Esophagus muscularis mucosa (tissue), 4 donors: ENCODE data around the gene AFF3. TPM values are rescaled to one million over a fixed set of nuclear protein-coding genes. Genes with fewer than 3 reads are reported as not detected.

ENCODE experiments used
- DNase-seq: peaks from one replicate; pipeline ENCODE4 v3.0.0-alpha.2; 2017; ENCODE audit errors: extremely low spot score
- H3K27ac ChIP-seq, 4 donors: fragments of 200-600 bp; sonication (generic); replicated peaks in 1 of 4; 1 replicate in 3 of 4; 2 replicates in 1 of 4; pipeline ENCODE4 v1.5.1; 2016 to 2019; ENCODE audit warnings: mild to moderate bottlenecking in 1 of 4
- H3K27me3 ChIP-seq, 4 donors: fragments of 200-600 bp; sonication (generic); one replicate each; pipeline versions ENCODE4 v1.5.1 to v1.6.0; 2016 to 2019
- H3K36me3 ChIP-seq, 4 donors: fragments of 200-600 bp; sonication (generic); one replicate each; pipeline ENCODE4 v1.5.1; 2016 to 2019
- H3K4me1 ChIP-seq, 4 donors: fragments of 200-600 bp; sonication (generic); one replicate each; pipeline ENCODE4 v1.5.1; 2016 to 2019
- H3K4me3 ChIP-seq, 4 donors: fragments of 200-600 bp; sonication (generic); 1 replicate in 2 of 4; 2 replicates in 2 of 4; pipeline ENCODE4 v1.5.1; 2016 to 2019; ENCODE audit warnings: mild to moderate bottlenecking in 4 of 4, moderate library complexity in 1 of 4
- H3K9me3 ChIP-seq, 4 donors: fragments of 200-600 bp; sonication (generic); 1 replicate in 3 of 4; 2 replicates in 1 of 4; pipeline ENCODE4 v1.5.1; 2016 to 2019
- CTCF ChIP-seq, 3 experiments: fragments of 200-600 bp in 2 of 3; fragments of 450-650 bp in 1 of 3; sonication (generic) in 2 of 3; IDR thresholded peaks; one replicate each; pipeline ENCODE4 v1.5.1; 2017 to 2019; ENCODE audit warnings: antibody characterized with exemption in 3 of 3, mild to moderate bottlenecking in 2 of 3, moderate library complexity in 1 of 3
- EP300 ChIP-seq: sonication (generic); formaldehyde crosslinking; IDR thresholded peaks from one replicate; pipeline ENCODE4 v1.6.1; 2017; ENCODE audit warnings: antibody characterized with exemption
- POLR2A ChIP-seq: fragments of 450-650 bp; IDR thresholded peaks from one replicate; pipeline ENCODE4 v1.6.1; 2017; ENCODE audit warnings: antibody characterized with exemption, moderate library complexity, mild to moderate bottlenecking, low read depth
- POLR2AphosphoS5 ChIP-seq, 2 donors: sonication (generic); formaldehyde crosslinking; IDR thresholded peaks; one replicate each; pipeline ENCODE4 v1.6.1; 2017; ENCODE audit warnings: antibody characterized with exemption in 2 of 2
- WGBS: methylation state at CpG from one replicate; pipeline ENCODE4 v1.1.5; 2018; 5-methylcytosine and 5-hydroxymethylcytosine counted together
- intact Hi-C: fragments of 100-400 bp; cut with DNase I; formaldehyde crosslinking; loops from one replicate; pipeline ENCODE4 v1.15.1; 2023
- total RNA-seq, 4 donors: library from RNA; depleted of rRNA; stranded (reverse); fragments of >200 nt; gene quantifications; one replicate each; pipeline versions ENCODE4 v1.1.0 to v1.2.1, GENCODE V29; 2016

AFF3 gene
- total RNA-seq, 4 donors from 2014 or later = 36.4 to 99.5 (median 56.9) TPM

- Histone ChIP-seq H3K27me3 (no peaks in the 10 kb centered on the region), H3K27ac (no peak overlapping the region), H3K4me3 (no peak overlapping the region), H3K4me1 (no peaks in the 10 kb centered on the region), H3K36me3 (peaks cover 0 to 5% (median 0%) of the 10 kb centered on the region in 4 donors), H3K9me3 (no peaks in the 10 kb centered on the region)
- intact Hi-C loops = no loop called here
- TF ChIP-seq EP300 (no peak), CTCF (IDR thresholded peaks at IDR 0.05) (no peak), POLR2A (no peak), POLR2AphosphoS5 (IDR thresholded peaks at IDR 0.05) (no peak)
- 75% methylated on average over 6 of the region's 6 CpGs for WGBS
- no peak for DNase-seq
Measured at GRCh38 chr2:99836690-99837605, 305.4 kb downstream of the AFF3 start.

- DNase-seq = no peak
- H3K9me3 ChIP-seq = no peaks in the 10 kb centered on the region
- TF ChIP-seq POLR2AphosphoS5 (IDR thresholded peaks at IDR 0.05) (no peak), EP300 (no peak), POLR2A (no peak), CTCF (IDR thresholded peaks at IDR 0.05) (no peak)
- intact Hi-C loops = no loop called here
- H3K27ac ChIP-seq = no peak overlapping the region
- H3K36me3 ChIP-seq = peaks cover 0 to 5% (median 0%) of the 10 kb centered on the region in 4 donors
- H3K4me3 ChIP-seq = no peak overlapping the region
- 75% methylated on average over 6 of the region's 6 CpGs for WGBS
- H3K4me1 ChIP-seq = no peaks in the 10 kb centered on the region
- H3K27me3 ChIP-seq = no peaks in the 10 kb centered on the region
Measured at GRCh38 chr2:99834426-99834825, 308.0 kb downstream of the AFF3 start.

GRCh38 chr2:99833586-99834201 is 308.7 kb downstream of the AFF3 start:
- no peak overlapping the region for H3K27ac ChIP-seq
- no peak overlapping the region for H3K4me3 ChIP-seq
- no peaks in the 10 kb centered on the region for H3K9me3 ChIP-seq
- no peak for TF ChIP-seq EP300
- no peak for TF ChIP-seq CTCF (IDR thresholded peaks at IDR 0.05)
- TF ChIP-seq POLR2AphosphoS5 (IDR thresholded peaks at IDR 0.05) = no peak
- no peak for TF ChIP-seq POLR2A
- peaks cover 0 to 5% (median 0%) of the 10 kb centered on the region in 4 donors for H3K36me3 ChIP-seq
- WGBS = 81% methylated on average over 8 of the region's 8 CpGs
- no peak for DNase-seq
- no peaks in the 10 kb centered on the region for H3K4me1 ChIP-seq
- H3K27me3 ChIP-seq = no peaks in the 10 kb centered on the region
- intact Hi-C loops = no loop called here

GRCh38 chr2:99832926-99833325 is 309.5 kb downstream of the AFF3 start:
- intact Hi-C loops = no loop called here
- 93% methylated on average over 1 of the region's 1 CpG for WGBS
- Histone ChIP-seq H3K36me3 (peaks cover 0 to 5% (median 0%) of the 10 kb centered on the region in 4 donors), H3K9me3 (no peaks in the 10 kb centered on the region), H3K27me3 (no peaks in the 10 kb centered on the region), H3K4me3 (no peak overlapping the region), H3K27ac (no peak overlapping the region), H3K4me1 (no peaks in the 10 kb centered on the region)
- no peak for TF ChIP-seq EP300
- no peak for TF ChIP-seq POLR2A
- no peak for TF ChIP-seq POLR2AphosphoS5 (IDR thresholded peaks at IDR 0.05)
- TF ChIP-seq CTCF (IDR thresholded peaks at IDR 0.05) = no peak
- DNase-seq = no peak
